SK-N-SH (cell line): Measurements from ENCODE around the gene WWP2. TPM values are rescaled to one million over a fixed set of nuclear protein-coding genes. Genes with fewer than 3 reads are reported as not detected.

Source experiments
- CTCF ChIA-PET: fragments of 300-600, 350-600 bp; formaldehyde crosslinking; extraction: SDS; loops from one replicate; lab custom pipeline; 2021; lab: Yijun Ruan, JAX
- POLR2A ChIA-PET: fragments of 350-600 bp; sonication (Branson Sonifier 250); formaldehyde crosslinking; extraction: SDS; loops from one replicate; lab custom pipeline; 2020; ENCODE audit warnings: antibody characterized with exemption, inconsistent platforms; lab: Yijun Ruan, JAX
- DNase-seq: peaks from one replicate; pipeline ENCODE4 v3.0.0; 2012
- H2AFZ ChIP-seq: fragments of 200-600 bp; sonication (generic); 2 replicates; pipeline ENCODE4 v1.8.1; 2016; ENCODE audit warnings: antibody characterized with exemption, mild to moderate bottlenecking, low read depth
- H3F3A ChIP-seq: fragments of 200-600 bp; sonication (generic); replicated peaks from 2 replicates; pipeline ENCODE3; 2016; ENCODE audit warnings: antibody characterized with exemption, mild to moderate bottlenecking; ENCODE audit not compliant: insufficient read depth
- H3K27ac ChIP-seq, 2 experiments: fragments of 200-500 bp in 1 of 2; fragments of 200-600 bp in 1 of 2; sonication (Bioruptor generic) in 1 of 2; sonication (generic), shearing (Covaris generic) in 1 of 2; 2 replicates each; pipeline versions ENCODE4 v1.5.1 to v1.6.1; 2014 to 2016; ENCODE audit warnings: low read depth in 2 of 2, inconsistent platforms in 1 of 2, low read length in 1 of 2, mild to moderate bottlenecking in 1 of 2, mixed read lengths in 1 of 2
- H3K27me3 ChIP-seq: fragments of 200-600 bp; sonication (generic), shearing (Covaris generic); 2 replicates; pipeline ENCODE4 v1.6.1; 2016; ENCODE audit warnings: mixed run types; ENCODE audit not compliant: insufficient read depth
- H3K36me3 ChIP-seq, 2 experiments: fragments of 200-500 bp in 1 of 2; fragments of 200-600 bp in 1 of 2; sonication (Bioruptor generic) in 1 of 2; sonication (generic) in 1 of 2; replicated peaks in 1 of 2; 2 replicates each; pipeline versions ENCODE3 to v1.5.1; 2014 to 2016; ENCODE audit warnings: low read length in 1 of 2, mild to moderate bottlenecking in 1 of 2; ENCODE audit not compliant: insufficient read depth in 2 of 2, control insufficient read depth in 1 of 2
- H3K4me1 ChIP-seq, 2 experiments: fragments of 200-500 bp in 1 of 2; fragments of 200-600 bp in 1 of 2; sonication (Bioruptor generic) in 1 of 2; sonication (generic), shearing (Covaris generic) in 1 of 2; 2 replicates each; pipeline versions ENCODE4 v1.5.1 to v1.6.1; 2014 to 2016; ENCODE audit warnings: low read depth in 1 of 2, low read length in 1 of 2, mixed run types in 1 of 2; ENCODE audit not compliant: insufficient read depth in 2 of 2, control insufficient read depth in 1 of 2
- H3K4me2 ChIP-seq: fragments of 200-600 bp; sonication (generic), shearing (Covaris generic); 2 replicates; pipeline ENCODE4 v1.6.1; 2017; ENCODE audit warnings: mixed run types
- H3K4me3 ChIP-seq, 2 experiments: fragments of 200-500 bp in 1 of 2; fragments of 200-600 bp in 1 of 2; sonication (Bioruptor generic) in 1 of 2; sonication (generic), shearing (Covaris generic) in 1 of 2; 2 replicates each; pipeline versions ENCODE4 v1.5.1 to v1.8.1; 2014 to 2016; ENCODE audit warnings: low read depth in 2 of 2, inconsistent platforms in 1 of 2, low read length in 1 of 2, mild to moderate bottlenecking in 1 of 2, mixed read lengths in 1 of 2, moderate library complexity in 1 of 2
- H3K79me2 ChIP-seq: fragments of 200-600 bp; sonication (generic); 2 replicates; pipeline ENCODE4 v1.8.1; 2017; ENCODE audit warnings: mild to moderate bottlenecking; ENCODE audit not compliant: insufficient read depth
- H3K9ac ChIP-seq: fragments of 200-600 bp; sonication (generic); 2 replicates; pipeline ENCODE4 v1.6.1; 2017; ENCODE audit warnings: mixed run types
- H3K9me2 ChIP-seq: fragments of 200-600 bp; sonication (generic); 2 replicates; pipeline ENCODE4 v1.6.1; 2017; ENCODE audit warnings: mixed run types
- H3K9me3 ChIP-seq: fragments of 200-600 bp; sonication (generic); 2 replicates; pipeline ENCODE4 v1.6.1; 2017; ENCODE audit warnings: mixed run types, mild to moderate bottlenecking, moderate library complexity
- H4K20me1 ChIP-seq: fragments of 200-600 bp; sonication (generic); 2 replicates; pipeline ENCODE4 v1.6.1; 2017; ENCODE audit warnings: mild to moderate bottlenecking, mixed run types; ENCODE audit not compliant: insufficient read depth
- ELF1 ChIP-seq: IDR thresholded peaks from 2 replicates; pipeline ENCODE4 v1.4.0; 2012
- FOXJ3 ChIP-seq: sonication (generic); formaldehyde crosslinking; IDR thresholded peaks from 2 replicates; pipeline ENCODE4 v1.5.1; 2020; ENCODE audit warnings: mild to moderate bottlenecking, missing genetic modification reagents
- GABPA ChIP-seq: IDR thresholded peaks from 2 replicates; pipeline ENCODE4 v1.4.0; 2012; ENCODE audit warnings: low read depth, mild to moderate bottlenecking
- GATA2 ChIP-seq: sonication (generic); formaldehyde crosslinking; IDR thresholded peaks from 2 replicates; pipeline ENCODE4 v1.5.0; 2020; ENCODE audit warnings: mild to moderate bottlenecking, missing genetic modification reagents
- JUND ChIP-seq: IDR thresholded peaks from 2 replicates; pipeline ENCODE4 v1.4.0; 2012
- MXI1 ChIP-seq: IDR thresholded peaks from 2 replicates; pipeline ENCODE4 v1.6.1; 2012; ENCODE audit warnings: mild to moderate bottlenecking, low read depth, low read length, improper control_type of control experiment
- NRF1 ChIP-seq: IDR thresholded peaks from 2 replicates; pipeline ENCODE4 v1.6.1; 2012; ENCODE audit warnings: low read depth, mild to moderate bottlenecking, low read length
- RAD21 ChIP-seq: IDR thresholded peaks from 2 replicates; pipeline ENCODE4 v1.6.1; 2012; ENCODE audit warnings: mild to moderate bottlenecking, low read length
- RCOR1 ChIP-seq: fragments of 150-350 bp; IDR thresholded peaks from 2 replicates; pipeline ENCODE4 v1.6.1; 2017; ENCODE audit warnings: antibody characterized with exemption, low read length
- RXRA ChIP-seq: IDR thresholded peaks from 2 replicates; pipeline ENCODE4 v1.4.0; 2012; ENCODE audit warnings: low read depth, mild to moderate bottlenecking, borderline replicate concordance
- SIN3A ChIP-seq: IDR thresholded peaks from 2 replicates; pipeline ENCODE4 v1.6.1; 2012; ENCODE audit warnings: low read depth, mild to moderate bottlenecking, low read length, moderate library complexity, borderline replicate concordance
- SMC3 ChIP-seq: IDR thresholded peaks from 2 replicates; pipeline ENCODE4 v1.6.1; 2012; ENCODE audit warnings: low read depth, low read length, improper control_type of control experiment
- YY1 ChIP-seq: IDR thresholded peaks from 2 replicates; pipeline ENCODE4 v1.4.0; 2012; ENCODE audit warnings: low read depth, mild to moderate bottlenecking
- WGBS: methylation state at CpG from one replicate; pipeline ENCODE4 v1.1.6; 2017; ENCODE audit warnings: low lambda C conversion rate; 5-methylcytosine and 5-hydroxymethylcytosine counted together
- polyA plus RNA-seq, 3 experiments: library from polyadenylated mRNA; depleted of rRNA; stranded (reverse); fragments of >200 nt; gene quantifications; 2 replicates each; pipeline ENCODE4 v1.2.3, GENCODE V29; 2012
- TF ChIP-seq, protein P1 (sequence below): fragments of 200-600 bp; sonication (generic); IDR thresholded peaks from 2 replicates; pipeline ENCODE4 v1.6.1; 2017; ENCODE audit warnings: antibody characterized with exemption, mild to moderate bottlenecking, moderate library complexity
- TF ChIP-seq, protein P2 (sequence below): IDR thresholded peaks from 2 replicates; pipeline ENCODE4; 2012

WWP2 gene
- polyA plus RNA-seq, 1 of the 3 experiments (the other 2 are of a cell fraction): 13.3 TPM

DNA sequence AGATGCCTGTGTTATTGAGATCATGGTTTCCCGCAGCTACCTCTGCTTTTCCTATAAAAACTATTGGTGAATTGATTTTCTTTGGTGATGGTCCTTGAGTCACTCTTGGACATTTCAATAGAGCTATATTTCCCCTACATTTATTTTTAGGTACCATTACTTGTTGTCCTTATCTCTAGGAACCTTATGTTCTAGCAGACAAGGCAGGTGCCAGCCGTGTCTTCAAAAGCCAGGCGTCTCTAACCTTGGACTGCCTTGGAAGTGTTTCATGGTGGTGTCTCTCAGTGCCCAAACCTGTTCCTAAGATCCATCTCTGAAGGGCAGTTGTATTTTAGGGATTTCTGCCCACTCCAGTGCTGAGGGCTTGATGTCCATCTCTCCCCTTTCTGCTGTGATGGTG lies 111.7 kb downstream of the WWP2 start (continued):
- TF ChIP-seq ELF1 (no peak), NRF1 (no peak), MXI1 (no peak), GATA2 (CRISPR knock-in tag) (no peak), RCOR1 (no peak)
- TF ChIP-seq, protein P1, sequence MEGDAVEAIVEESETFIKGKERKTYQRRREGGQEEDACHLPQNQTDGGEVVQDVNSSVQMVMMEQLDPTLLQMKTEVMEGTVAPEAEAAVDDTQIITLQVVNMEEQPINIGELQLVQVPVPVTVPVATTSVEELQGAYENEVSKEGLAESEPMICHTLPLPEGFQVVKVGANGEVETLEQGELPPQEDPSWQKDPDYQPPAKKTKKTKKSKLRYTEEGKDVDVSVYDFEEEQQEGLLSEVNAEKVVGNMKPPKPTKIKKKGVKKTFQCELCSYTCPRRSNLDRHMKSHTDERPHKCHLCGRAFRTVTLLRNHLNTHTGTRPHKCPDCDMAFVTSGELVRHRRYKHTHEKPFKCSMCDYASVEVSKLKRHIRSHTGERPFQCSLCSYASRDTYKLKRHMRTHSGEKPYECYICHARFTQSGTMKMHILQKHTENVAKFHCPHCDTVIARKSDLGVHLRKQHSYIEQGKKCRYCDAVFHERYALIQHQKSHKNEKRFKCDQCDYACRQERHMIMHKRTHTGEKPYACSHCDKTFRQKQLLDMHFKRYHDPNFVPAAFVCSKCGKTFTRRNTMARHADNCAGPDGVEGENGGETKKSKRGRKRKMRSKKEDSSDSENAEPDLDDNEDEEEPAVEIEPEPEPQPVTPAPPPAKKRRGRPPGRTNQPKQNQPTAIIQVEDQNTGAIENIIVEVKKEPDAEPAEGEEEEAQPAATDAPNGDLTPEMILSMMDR: no peak

DNA sequence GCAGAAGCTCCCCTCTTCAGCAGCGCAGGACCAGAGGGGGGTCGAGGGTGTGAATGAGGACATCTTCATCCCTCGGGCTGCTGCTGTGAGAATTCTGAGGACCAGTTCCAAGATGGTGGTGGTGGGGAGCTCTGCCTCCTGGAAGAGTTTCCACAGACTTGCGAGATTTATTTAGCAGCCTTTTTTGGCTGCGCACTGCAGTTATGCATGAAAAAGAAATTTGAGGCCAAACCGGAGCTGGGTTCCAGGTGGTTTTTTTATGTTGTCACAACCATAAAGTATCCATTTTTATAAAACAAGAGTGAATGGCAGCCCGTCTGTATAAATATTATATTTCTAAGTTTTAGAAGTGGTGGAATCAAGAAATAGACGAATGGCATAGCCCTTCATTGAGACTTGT lies 112.1 kb downstream of the WWP2 start:
- no peaks in the 10 kb centered on the region for H3K79me2 ChIP-seq
- no peak overlapping the region for H3K9ac ChIP-seq
- peaks cover 8 to 32% of the 10 kb centered on the region in 2 experiments for H3K36me3 ChIP-seq
- POLR2A ChIA-PET: no interaction called here
- H3F3A ChIP-seq: no peaks in the 10 kb centered on the region
- H3K4me3 ChIP-seq: no peak overlapping the region
- no peaks in the 10 kb centered on the region for H3K9me3 ChIP-seq
- no peaks in the 10 kb centered on the region for H3K9me2 ChIP-seq
- CTCF ChIA-PET: interaction anchor here (1.3 kb wide), 1 partner anchor 16 kb away, joined by 4 read pairs; no protein-coding TSS in a partner anchor
- H3K27me3 ChIP-seq: no peaks in the 10 kb centered on the region
- 88% methylated on average over 8 of the region's 8 CpGs for WGBS
- no peaks in the 10 kb centered on the region for H3K4me1 ChIP-seq
- DNase-seq: no peak
- no peak overlapping the region for H2AFZ ChIP-seq
- H3K27ac ChIP-seq: no peak overlapping the region
- no peaks in the 10 kb centered on the region for H4K20me1 ChIP-seq
- TF ChIP-seq SIN3A: no peak
- no peak for TF ChIP-seq RAD21
- TF ChIP-seq, protein P2, sequence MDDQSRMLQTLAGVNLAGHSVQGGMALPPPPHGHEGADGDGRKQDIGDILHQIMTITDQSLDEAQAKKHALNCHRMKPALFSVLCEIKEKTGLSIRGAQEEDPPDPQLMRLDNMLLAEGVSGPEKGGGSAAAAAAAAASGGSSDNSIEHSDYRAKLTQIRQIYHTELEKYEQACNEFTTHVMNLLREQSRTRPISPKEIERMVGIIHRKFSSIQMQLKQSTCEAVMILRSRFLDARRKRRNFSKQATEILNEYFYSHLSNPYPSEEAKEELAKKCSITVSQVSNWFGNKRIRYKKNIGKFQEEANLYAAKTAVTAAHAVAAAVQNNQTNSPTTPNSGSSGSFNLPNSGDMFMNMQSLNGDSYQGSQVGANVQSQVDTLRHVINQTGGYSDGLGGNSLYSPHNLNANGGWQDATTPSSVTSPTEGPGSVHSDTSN: no peak
- TF ChIP-seq SMC3: no peak
- H3K4me2 ChIP-seq: no peak overlapping the region

DNA sequence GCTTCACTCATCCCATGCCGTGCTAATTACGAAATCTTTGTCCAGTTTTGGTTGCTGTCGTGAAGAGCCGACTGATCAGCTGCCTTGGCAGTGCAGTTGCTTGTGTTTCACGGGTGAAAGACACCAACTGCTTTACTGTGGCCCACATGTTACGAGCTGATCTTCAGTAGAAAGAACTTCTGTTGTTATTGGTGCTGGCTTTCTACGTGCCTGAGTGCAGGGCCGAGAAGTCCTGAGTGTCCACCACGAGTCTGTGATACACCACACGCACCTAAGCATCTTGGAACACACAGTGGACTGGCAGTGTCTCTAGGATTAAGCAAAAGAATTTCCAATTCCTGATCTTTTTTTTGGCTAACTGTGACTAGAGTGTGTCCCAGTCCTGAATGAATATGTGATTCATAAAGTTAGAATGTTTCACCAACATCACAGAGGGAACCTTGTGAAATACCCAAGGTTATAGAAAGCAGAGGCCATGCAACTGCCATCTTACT lies 118.6 kb downstream of the WWP2 start:
- H3K79me2 ChIP-seq: no peaks in the 10 kb centered on the region
- no peaks in the 10 kb centered on the region for H3K27me3 ChIP-seq
- H3K9me2 ChIP-seq: no peaks in the 10 kb centered on the region
- WGBS: 98% methylated on average over 10 of the region's 10 CpGs
- H2AFZ ChIP-seq: no peak overlapping the region
- no peaks in the 10 kb centered on the region for H3K9me3 ChIP-seq
- POLR2A ChIA-PET: no interaction called here
- H3K4me1 ChIP-seq: no peaks in the 10 kb centered on the region
- H3K36me3 ChIP-seq: peaks cover 3 to 28% of the 10 kb centered on the region in 2 experiments
- CTCF ChIA-PET: interaction anchor here (0.8 to 1.3 kb wide), 4 partner anchors 10 to 39 kb away, joined by 3 to 5 read pairs (median 4); no protein-coding TSS in a partner anchor
- no peak overlapping the region for H3K27ac ChIP-seq
- no peaks in the 10 kb centered on the region for H4K20me1 ChIP-seq
- no peaks in the 10 kb centered on the region for H3F3A ChIP-seq
- no peak for DNase-seq
- H3K4me2 ChIP-seq: no peak overlapping the region
- H3K4me3 ChIP-seq: no peak overlapping the region
- TF ChIP-seq FOXJ3 (CRISPR knock-in tag) (no peak), RXRA (no peak), YY1 (no peak), GABPA (no peak), JUND (no peak), SIN3A (no peak)
- no peak overlapping the region for H3K9ac ChIP-seq
